Measurements from ENCODE around the gene ACAD8. TPM values are rescaled to one million over a fixed set of nuclear protein-coding genes. Genes with fewer than 3 reads are reported as not detected.

Gene ACAD8
- total RNA-seq = 19.4 TPM

GRCh38 chr11:134253188-134253993 is at the start of gene ACAD8, which contains the start of gene THYN1:
TSS of gene ACAD8 (plus strand) at chr11:134253568. CDS start at chr11:134253601, 33 bp downstream.
TSS of gene THYN1 (minus strand) at chr11:134253352. CDS start at chr11:134252882, 470 bp downstream.
- DNase-seq (ENCODE audit: low read depth in 2 of 3, low spot score in 2 of 3) = peak; percentile 85 to 98 (median 98)

- no peak for DNase-seq (ENCODE audit: low read depth in 2 of 3, low spot score in 2 of 3)
These were observed 47.6 kb upstream of the ACAD8 start for GRCh38 chr11:134205729-134206128.

- no peak for DNase-seq (ENCODE audit: low read depth in 2 of 3, low spot score in 2 of 3)
These were observed 47.2 kb upstream of the ACAD8 start for GRCh38 chr11:134206185-134206584.

GRCh38 chr11:134207538-134208239 is 45.7 kb upstream of the ACAD8 start:
- peak in 2 of 3 donors; percentile 28 to 69 for DNase-seq (ENCODE audit: low read depth in 2 of 3, low spot score in 2 of 3)

- no peak for DNase-seq (ENCODE audit: low read depth in 2 of 3, low spot score in 2 of 3)
These were observed 37.5 kb upstream of the ACAD8 start for GRCh38 chr11:134215836-134216235.

- no peak for DNase-seq (ENCODE audit: low read depth in 2 of 3, low spot score in 2 of 3)
These were observed 36.6 kb upstream of the ACAD8 start for GRCh38 chr11:134216816-134217215.

GRCh38 chr11:134223121-134223520 is 30.2 kb upstream of the ACAD8 start:
- no peak for DNase-seq (ENCODE audit: low read depth in 2 of 3, low spot score in 2 of 3)

GRCh38 chr11:134223836-134224709 is 29.3 kb upstream of the ACAD8 start, which contains the start of the genes NCAPD3 and VPS26B:
TSS of gene NCAPD3 (minus strand) at chr11:134223967. CDS start at chr11:134223926, 41 bp downstream.
TSS of gene VPS26B (plus strand) at chr11:134224671. CDS start at chr11:134225123, 452 bp downstream.
- peak; percentile 89 to 98 (median 96) for DNase-seq (ENCODE audit: low read depth in 2 of 3, low spot score in 2 of 3)

- DNase-seq (ENCODE audit: low read depth in 2 of 3, low spot score in 2 of 3) = peak; percentile 17 to 44 (median 39)
These were observed 28.4 kb upstream of the ACAD8 start for GRCh38 chr11:134224710-134225664.

- no peak for DNase-seq (ENCODE audit: low read depth in 2 of 3, low spot score in 2 of 3)
These were observed 26.5 kb upstream of the ACAD8 start for GRCh38 chr11:134226806-134227325.

- no peak for DNase-seq (ENCODE audit: low read depth in 2 of 3, low spot score in 2 of 3)
These were observed 24.7 kb upstream of the ACAD8 start for GRCh38 chr11:134228625-134229024.

GRCh38 chr11:134229126-134229790 is 24.1 kb upstream of the ACAD8 start:
- DNase-seq (ENCODE audit: low read depth in 2 of 3, low spot score in 2 of 3) = no peak

GRCh38 chr11:134230339-134230738 is 23.0 kb upstream of the ACAD8 start:
- no peak for DNase-seq (ENCODE audit: low read depth in 2 of 3, low spot score in 2 of 3)

- DNase-seq (ENCODE audit: low read depth in 2 of 3, low spot score in 2 of 3) = peak in 1 of 3 donors; percentile 40
These were observed 21.3 kb upstream of the ACAD8 start for GRCh38 chr11:134231958-134232659.

GRCh38 chr11:134233729-134234179 is 19.6 kb upstream of the ACAD8 start:
- DNase-seq (ENCODE audit: low read depth in 2 of 3, low spot score in 2 of 3) = no peak

GRCh38 chr11:134235399-134235798 is 18.0 kb upstream of the ACAD8 start:
- DNase-seq (ENCODE audit: low read depth in 2 of 3, low spot score in 2 of 3) = no peak

GRCh38 chr11:134236834-134237556 is 16.4 kb upstream of the ACAD8 start:
- no peak for DNase-seq (ENCODE audit: low read depth in 2 of 3, low spot score in 2 of 3)
